Measurements from ENCODE around the gene ZNF385C. TPM values are rescaled to one million over a fixed set of nuclear protein-coding genes. Genes with fewer than 3 reads are reported as not detected.
"Not testable (repeated sequence)": the region's sequence is repeated elsewhere in the genome, so short reads cannot be mapped to it uniquely, and the experiment has no call there.

The ZNF385C gene, protein sequence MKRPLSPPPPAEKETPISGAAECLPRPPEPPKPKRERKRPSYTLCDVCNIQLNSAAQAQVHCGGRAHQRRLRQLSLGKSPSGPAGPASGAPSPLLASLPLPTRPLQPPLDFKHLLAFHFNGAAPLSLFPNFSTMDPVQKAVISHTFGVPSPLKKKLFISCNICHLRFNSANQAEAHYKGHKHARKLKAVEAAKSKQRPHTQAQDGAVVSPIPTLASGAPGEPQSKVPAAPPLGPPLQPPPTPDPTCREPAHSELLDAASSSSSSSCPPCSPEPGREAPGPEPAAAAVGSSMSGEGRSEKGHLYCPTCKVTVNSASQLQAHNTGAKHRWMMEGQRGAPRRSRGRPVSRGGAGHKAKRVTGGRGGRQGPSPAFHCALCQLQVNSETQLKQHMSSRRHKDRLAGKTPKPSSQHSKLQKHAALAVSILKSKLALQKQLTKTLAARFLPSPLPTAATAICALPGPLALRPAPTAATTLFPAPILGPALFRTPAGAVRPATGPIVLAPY
- 0.08 and 0.37 TPM in 2 replicates for total RNA-seq (2014; rRNA removed; shearing (Covaris generic))

DNA sequence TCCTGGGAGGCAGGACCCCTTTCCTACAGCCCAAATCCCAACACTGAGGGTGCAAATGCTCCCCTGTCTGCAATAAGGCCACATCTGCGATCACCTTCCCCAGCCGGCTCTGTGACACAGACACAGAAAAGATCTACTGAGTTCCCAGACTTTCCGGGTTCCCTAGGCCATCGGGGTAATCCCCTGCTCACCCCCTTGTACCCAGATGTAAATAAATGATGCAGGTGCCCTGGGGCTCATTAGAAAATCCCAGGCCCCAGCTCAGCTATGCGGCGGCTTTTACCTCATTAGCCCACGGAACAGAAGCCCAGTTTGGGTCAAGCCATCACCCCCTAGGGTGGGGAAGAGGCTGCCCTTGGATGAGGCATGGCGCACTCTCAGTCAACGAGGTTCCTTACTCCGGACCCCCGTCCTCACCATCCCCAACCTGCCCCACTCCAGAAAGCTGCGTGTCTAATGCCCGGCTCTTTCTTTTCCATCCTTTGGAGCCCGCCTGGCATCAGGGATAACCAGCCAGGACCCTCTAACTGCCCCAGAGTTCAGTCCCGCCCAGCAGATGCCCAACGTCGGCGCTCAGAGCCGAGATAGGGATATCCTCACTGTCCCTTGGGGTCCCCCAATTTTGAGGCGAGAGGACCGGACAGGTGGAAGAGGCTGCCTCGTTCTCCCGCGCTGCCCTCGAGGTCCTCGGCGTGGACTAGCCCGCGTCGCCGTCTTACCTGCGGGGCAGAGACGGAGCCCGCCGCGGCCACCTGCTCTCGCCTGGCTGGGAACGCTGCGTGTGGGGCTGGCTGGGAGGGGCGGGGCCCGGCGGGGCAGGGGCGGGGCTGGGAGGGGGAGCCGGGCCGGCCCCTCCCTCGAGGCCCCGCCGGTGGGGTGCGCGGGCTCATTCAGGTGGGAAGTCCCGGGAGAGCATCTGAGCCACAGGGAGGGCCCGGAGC, at the start of gene ZNF385C:
TSS of gene ZNF385C (minus strand) at position 783 of the 941 bp plus-strand sequence. CDS start 35,417 bp downstream, outside the sequence.
- DNase-seq (ENCODE audit: low spot score), result no peak

DNA sequence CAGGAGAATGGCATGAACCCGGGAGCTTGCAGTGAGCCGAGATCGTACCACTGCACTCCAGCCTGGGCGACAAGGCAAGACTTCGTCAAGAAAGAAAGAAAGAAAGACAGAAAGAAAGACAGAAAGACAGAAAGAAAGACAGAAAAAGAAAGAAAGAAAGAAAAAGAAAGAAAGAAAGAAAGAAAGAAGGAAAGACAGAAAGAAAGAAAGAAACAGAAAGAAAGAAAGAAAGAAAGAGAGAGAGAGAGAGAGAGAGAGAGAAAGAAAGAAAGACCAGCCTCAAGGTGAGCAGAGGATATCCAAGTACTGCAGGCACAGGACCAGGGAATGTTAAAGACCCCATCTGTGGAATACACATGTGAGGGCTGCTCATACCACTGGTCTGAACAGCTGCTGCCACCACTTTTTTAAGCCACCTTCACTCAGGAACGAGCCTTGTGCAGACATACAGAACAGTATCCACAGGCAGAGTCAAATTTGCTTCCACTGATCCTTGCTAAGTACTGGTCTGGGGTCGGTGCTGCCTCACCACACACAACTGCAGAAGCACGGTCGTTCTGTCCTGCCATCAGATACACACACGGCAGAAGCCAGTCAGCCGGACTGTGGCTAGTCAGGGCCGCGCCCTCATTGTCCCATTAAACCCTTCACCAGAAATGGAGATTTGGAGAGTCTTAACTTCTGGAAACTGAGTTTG, 48.8 kb upstream of the ZNF385C start:
- no peak for DNase-seq (ENCODE audit: low spot score)

DNA sequence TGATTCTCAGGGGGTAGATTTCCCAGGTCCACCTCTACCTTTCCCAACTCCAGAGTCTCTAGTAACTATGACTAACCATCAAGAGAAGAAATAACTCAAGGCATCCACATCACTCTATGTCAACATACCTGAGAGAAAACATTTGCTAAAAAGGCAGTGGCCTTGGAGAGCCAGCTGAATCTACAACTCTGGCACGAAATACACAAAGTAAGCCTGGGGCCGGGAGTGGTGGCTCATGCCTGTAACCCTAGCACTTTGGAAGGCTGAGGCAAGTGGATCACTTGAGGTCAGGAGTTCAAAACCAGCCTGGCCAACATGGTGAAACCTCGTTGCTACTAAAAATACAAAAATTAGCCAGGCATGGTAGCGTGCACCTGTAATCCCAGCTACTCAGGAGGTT, 44.9 kb upstream of the ZNF385C start:
- DNase-seq (ENCODE audit: low spot score), result not testable (repeated sequence)

DNA sequence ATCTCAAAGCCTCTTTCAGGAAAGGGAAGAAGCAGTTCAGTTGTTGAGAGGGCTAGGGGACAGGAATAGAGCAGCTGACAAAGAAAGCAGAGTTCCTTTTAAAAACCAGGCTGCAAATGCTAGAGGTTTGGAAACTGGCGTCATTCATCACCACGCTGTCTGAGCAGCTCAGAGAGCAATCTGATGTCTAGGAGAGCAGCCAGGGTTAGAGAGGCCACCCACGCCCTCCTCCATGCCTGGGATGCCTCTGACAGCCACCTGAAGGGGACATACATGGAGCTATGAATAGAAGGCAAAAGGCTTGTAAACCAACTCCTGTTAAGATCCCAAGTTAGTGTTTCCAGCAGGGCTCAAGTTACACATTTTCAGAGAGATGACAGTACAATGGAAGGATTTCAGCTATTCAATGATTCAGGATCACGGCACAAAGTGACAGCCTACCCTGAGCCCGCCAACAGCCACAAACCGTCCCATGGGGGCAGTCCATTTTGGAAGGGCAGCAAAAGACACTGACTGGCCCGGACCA, 44.2 kb upstream of the ZNF385C start:
- no peak for DNase-seq (ENCODE audit: low spot score)

DNA sequence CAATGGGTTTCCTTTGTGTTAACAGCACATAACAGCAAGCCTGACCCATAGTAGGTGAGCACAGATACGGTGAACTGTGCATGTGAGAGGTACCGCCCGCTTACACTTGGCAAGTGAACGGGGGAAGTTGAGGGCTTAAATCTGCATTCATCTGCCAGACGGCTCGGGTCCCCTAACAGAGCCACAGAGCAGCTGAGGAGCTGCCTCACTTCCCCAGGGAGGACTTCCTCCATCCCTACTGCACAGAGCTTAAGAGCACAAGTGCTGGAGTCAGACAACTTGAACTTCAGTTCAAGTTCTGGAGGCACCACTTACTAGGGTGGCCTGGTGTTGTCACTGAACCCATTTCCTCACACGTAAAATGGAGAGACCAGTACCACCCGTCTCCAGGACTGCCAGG, 43.1 kb upstream of the ZNF385C start:
- DNase-seq (ENCODE audit: low spot score), result no peak

DNA sequence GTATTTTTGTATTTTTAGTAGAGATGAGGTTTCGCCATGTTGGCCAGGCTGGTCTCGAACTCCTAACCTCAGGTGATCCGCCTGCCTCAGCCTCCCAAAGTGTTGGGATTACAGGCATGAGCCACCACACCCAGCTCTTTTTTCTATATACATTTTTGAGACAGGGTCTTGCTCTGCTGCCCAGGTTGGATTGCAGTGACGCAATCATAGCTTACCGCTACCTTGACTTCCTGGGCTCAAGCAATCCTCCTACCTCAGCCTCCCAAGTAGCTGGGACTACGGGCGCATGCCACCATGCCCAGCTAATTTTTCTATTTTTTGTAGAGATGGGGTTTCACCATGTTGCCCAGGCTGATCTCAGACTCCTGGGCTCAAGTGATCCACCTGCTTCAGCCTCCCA, 42.4 kb upstream of the ZNF385C start:
- not testable (repeated sequence) for DNase-seq (ENCODE audit: low spot score)

DNA sequence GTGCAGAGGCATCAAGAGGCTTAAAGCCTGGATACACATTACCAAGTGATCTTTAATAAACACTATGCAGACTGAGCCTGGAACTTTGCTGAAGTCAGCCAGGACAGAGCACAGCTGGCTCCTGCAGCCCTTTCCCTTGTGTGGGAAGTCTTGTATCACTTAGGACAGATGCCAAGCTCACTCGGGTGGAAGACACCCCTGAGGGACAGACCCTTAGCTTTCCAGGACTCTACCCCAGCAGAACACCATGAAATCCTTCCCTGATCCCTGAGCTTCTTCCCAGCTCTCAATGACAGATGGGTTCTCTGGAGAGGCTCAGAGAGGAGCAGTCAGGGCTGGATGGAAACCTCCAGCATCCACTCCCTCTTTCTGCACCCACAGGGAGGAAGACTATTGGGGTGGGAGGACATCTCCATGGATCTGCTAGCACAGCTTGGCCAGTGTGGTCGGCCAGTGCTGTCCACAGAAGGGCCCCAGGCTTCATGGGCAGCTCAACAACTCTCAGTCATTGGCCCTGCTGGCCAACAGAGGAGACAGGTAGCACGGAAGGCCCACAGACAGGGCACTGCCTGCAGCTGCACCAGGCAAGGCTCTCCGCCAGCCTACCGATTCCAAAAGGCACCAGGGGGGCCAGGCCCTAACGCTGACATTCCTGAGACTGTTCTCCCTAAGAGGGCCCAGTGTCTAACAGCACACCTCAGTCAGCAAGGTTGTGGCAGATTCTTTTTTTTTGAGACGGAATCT, 40.6 kb upstream of the ZNF385C start:
- no peak for DNase-seq (ENCODE audit: low spot score)

DNA sequence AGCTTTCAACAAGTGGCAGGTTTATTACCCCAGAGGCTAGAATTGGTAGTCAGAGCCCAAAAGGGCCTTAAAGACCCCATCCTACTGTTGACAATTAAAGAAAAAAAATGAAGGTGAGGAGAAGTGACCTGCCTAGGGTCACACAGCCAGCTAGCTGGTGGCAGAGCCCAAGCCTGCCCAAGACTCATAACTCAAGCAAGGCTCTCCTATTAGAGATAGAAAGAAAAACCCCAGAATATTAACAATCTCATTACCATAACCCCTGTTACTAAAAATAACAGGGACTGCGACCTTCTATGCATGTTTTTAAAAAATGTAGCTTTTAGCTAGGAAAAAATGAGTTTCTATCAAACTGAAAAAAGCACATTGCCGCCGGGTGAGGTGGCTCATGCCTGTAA, 38.4 kb upstream of the ZNF385C start:
- no peak for DNase-seq (ENCODE audit: low spot score)

DNA sequence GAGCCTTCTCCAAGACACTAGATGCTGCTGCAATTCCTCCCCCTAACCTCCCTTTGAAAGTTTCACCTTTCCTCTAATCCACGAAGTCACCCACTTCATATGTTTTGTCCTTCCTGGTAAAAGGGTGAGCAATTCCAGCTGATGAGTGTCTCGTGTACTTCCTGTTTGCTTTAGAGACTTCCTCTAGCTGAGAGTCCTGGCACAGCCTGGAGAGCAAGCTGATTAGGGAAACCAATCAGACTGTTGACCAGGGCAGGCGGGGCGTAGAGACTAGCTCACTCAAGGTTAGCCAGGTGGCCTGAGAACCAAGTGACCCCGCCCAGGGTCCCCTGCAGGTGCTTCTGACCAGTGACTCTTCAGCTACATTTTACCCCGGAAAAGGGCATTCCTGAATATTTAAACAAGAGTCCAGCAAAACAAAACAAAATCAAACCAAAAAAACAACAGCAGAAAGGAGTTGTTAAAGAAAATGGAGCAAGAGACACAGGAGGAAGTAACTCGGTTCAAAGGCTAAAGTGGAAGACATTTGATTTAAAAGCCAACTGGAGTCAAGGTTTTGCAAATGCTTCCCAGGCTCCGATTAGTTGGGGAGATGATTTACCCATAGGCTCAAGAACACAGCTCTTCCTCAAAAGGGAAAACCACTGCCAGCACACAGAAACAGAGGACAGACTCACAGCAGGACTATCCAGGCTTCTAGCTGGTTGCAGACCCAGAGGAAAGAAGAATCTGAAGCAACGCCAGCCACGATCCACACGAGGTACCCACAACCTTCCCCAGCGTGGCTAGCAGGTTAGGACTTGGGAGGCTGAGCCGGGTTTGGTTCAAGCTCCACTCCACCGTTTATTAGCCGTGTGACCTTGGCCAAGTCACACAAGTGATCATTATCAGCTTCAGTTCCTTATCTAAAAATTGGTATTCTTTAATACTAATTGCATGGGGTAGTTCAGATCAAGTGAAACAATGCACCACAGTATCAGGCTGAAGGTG, 37.7 kb upstream of the ZNF385C start:
- peak; percentile 91 for DNase-seq (ENCODE audit: low spot score)

DNA sequence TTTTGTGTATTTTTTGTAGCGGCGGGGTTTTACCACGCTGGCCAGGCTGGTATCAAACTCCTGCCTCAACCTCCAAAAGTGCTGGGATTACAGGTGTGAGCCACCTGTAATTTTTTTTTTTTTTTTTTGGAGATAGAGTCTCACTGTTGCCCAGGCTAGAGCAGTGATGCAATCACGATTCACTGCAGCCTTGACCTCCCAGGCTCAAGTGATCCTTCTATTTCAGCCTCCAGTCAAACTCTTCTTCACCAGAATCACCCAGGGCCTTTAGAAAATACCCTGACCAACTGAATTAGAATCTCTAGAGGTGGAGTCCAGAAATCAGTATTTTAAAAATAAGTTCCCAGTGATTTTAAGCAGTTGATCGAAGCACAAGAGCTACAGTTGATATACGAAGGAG, 36.9 kb upstream of the ZNF385C start:
- no peak for DNase-seq (ENCODE audit: low spot score)

DNA sequence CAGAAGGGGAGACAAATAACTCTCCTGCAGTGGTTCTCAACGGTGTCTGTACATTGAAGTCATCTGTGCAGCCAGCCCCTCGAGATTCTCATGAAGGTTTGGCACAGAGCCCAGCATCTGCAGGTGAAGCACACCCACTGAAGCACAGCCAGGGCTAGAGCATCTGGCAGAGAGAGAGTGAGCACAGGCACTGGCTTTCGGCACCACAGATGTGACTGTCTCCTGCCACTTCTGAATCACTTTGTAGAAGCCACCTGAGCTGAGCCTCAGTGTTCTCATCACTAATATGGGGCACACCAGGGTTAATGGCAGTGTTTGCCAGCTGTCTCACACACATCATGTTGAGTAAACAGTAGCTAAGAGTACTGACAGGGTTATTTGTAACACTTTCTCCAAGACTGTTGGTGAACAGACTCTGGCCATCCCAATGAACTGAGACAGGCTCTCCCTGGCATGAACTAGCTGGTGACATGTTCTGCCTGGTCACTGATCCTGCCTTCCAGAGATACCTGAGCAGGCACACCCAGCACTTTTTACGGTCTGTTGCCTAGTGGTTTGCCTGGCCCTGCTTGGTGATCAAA, 35.3 kb upstream of the ZNF385C start:
- no peak for DNase-seq (ENCODE audit: low spot score)

DNA sequence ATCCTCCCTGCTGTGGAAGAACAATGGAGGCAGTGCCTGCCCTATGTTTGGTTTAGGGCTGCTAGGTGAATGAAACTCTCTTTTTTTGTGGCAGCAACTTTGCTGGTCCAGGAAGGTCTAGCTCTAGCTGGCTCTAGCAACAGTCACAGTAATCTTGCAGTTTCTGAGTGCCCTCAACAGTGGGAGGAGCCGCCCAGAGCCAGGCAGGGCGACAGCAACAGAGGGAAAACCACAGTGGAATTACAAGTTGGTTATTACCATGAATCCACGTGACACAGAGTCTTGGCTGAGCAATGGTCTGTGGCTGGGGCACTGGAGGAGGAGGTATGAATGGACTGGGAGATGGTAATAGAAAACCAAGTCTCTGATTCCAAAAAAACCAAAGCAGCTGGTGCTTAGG, 34.7 kb upstream of the ZNF385C start:
- DNase-seq (ENCODE audit: low spot score), result peak; percentile 63

DNA sequence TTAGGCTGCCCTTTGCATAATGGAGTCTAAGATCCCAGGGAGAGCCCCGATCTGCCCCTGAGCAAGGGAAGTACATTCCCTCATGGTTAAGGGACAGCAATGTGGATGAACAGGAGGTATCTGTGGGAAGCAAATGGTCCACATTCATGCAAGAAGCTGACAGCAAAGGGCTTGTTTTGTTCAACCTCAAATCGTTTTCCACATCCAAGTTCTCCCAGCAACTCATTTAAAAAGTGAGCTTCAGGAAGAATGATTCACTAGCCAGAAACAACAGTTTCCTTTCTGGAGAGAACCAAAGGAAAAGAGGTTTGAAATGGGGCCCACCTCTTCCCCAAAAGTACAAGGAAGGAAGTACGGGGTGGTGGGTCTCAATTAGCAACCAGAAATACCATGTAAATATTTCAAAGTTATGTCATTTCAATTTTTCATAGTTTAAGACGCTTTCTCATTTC, 33.7 kb upstream of the ZNF385C start:
- DNase-seq (ENCODE audit: low spot score), result no peak

DNA sequence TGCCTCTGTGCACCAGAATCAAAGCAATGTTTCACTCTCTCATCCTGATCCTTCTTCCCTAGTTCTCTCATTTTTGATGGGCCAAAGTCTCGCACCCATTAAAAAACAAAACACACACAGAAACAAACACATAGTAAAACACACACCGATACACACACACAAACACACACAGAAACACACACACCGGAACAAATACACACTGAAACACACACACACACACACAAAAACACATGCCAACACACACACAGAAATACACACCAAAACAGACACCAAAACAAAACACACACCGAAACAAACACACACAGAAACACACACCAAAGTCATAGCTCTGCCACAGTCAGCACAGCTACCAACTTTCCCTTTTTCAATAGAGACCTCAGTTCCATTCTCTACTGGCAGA, 33.0 kb upstream of the ZNF385C start:
- no peak for DNase-seq (ENCODE audit: low spot score)

DNA sequence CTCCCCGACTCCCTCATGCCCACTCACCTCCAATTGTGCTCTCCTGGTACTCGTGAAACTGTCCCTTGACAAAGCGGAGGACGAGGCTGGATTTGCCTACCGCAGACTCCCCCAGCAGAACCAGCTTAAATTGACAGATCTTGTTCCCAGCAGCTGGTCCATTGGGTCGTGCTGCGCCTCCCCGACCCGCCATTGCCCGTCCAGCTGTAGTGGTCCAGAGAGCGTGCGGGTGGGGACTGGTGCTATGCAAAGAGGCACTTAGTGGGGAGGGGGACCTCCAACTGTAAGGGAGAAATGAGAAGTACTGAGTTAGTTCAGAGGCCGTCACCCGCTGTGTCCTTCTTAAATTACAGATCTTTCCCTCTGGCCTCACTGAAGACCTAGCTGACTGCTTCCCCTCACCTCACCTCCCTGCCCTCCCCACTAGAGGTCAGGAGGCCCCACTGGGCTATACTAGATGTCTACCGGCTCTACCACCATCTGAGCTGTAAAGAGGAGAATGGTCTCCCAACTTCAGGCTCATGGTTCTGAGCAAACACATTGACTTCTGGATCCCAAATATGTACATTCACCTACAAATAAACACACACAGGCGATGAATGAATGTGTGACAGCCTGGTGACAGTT, 32.1 kb upstream of the ZNF385C start:
- DNase-seq (ENCODE audit: low spot score), result no peak

DNA sequence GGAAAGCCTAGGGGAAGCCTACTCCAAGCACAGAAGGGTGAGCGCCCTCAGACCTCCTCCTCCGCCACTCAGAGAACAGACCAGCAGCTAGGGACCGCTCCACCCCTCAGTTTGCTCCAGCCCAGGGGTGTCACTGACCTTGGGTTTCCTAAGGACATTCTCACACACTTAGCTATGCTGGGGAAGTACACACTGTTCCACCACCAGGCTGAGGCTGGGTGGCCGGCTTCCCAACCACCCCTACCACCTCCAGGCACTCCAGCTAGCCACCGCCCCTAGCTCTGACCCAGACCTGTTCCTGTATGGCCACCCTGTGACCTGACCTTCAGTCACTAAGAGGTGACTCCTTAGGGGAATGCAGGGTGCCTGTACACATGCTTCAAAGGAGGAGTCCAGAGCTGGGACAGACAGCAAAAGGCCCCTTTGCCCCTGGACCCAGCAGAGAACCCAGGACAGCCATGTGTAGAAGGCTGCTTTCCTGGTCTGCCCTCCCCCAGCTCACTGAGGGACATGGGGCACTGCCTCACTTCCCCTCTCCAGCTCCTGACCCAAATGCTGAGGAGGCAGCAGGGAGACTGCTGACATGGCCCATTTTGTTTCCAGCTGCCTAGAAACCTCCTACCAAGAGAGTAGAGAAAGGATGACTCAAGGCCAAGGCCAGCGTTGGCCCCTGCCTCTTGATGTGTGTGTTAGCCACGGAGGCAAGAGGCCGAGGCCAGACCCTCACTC, 31.0 kb upstream of the ZNF385C start:
- DNase-seq (ENCODE audit: low spot score), result no peak

DNA sequence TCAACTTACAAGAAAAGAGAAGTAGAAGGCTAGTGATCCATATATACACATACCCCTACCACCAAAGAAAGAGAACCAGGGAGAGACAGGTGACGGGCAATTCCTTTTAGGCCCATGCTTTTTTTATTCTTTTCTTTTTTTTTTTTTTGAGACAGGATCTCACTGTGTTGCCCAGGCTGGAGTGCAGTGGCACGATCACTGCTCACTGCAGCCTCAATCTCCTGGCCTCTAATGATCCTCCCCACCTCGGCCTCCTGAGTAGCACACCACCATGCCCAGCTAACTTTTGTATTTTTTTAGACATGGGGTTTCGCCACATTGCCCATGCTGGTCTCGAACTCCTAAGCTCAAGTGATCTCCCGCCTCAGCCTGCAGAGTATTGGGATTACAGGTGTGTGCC, 29.1 kb upstream of the ZNF385C start:
- no peak for DNase-seq (ENCODE audit: low spot score)

DNA sequence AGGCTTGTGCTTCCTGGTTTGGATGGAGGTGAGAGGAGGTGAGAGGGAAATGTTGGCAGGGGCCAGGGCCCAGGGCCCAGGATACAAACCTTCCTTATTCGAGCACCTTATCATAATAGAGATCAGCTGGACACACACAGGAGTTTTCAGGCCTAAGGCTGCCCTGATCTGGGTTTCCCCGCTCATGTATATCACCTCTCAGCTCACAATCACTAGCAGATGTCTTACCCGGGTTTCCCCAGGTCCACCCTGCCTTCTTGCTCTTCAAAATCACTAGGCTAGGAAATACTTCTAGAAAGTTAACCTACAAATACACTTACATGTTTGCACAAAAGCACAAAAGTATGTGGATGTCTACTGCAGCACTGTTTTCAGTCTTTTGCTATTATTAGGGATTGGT, 28.6 kb upstream of the ZNF385C start:
- DNase-seq (ENCODE audit: low spot score), result no peak

Measured in HT-29 (cell line).